ENCODE results near the gene CLEC12A. TPM values are rescaled to one million over a fixed set of nuclear protein-coding genes. Genes with fewer than 3 reads are reported as not detected.
A peak's percentile ranks its signal among the peaks of the same experiment; 100 is the strongest.

CLEC12A gene
- total RNA-seq (not detected), polyA plus RNA-seq (under 1 TPM in 2 of 3 donors, not detected in 1; 0.15 to 0.31 TPM), total RNA-seq (0 to 0.09 (median 0) reads per million in 6 experiments)

GRCh38 chr12:9971181-9971580 is at the start of gene CLEC12A:
Gene CLEC12A, plus strand, starts transcription at chr12:9971409. Its CDS starts 188 bp downstream, at chr12:9971597.
- POLR2A ChIA-PET, result no interaction called here
- no peak within 1 kb of the TSS for H3K27ac Mint-ChIP-seq
- peaks cover 0 to 14% (median 7%) of the 10 kb centered on the region in 9 donors for H3K9me3 Mint-ChIP-seq
- peaks cover 0 to 20% (median 5%) of the 10 kb centered on the region in 5 donors for H3K27me3 Mint-ChIP-seq
- peaks cover 0 to 2% (median under 1%) of the 10 kb centered on the region in 4 donors for H3K4me1 Mint-ChIP-seq
- peaks cover 0 to 9% (median 7%) of the 10 kb centered on the region in 3 donors for H3K36me3 Mint-ChIP-seq
- ATAC-seq (no peak), DNase-seq (no peak)
- peak within 1 kb of the TSS in 1 of 10 donors; percentile 51 for H3K4me3 Mint-ChIP-seq

GRCh38 chr12:9922429-9922828 is 48.8 kb upstream of the CLEC12A start:
- H3K27ac Mint-ChIP-seq, result peak overlapping the region in 1 of 10 donors; percentile 24
- POLR2A ChIA-PET, result interaction anchor here (1.1 to 1.3 kb wide), 2 partner anchors 17 to 147 kb away, joined by 3 read pairs; no protein-coding TSS in a partner anchor
- peaks cover 0 to 1% (median 0%) of the 10 kb centered on the region in 3 donors for H3K36me3 Mint-ChIP-seq
- ATAC-seq (no peak), DNase-seq (no peak)
- H3K4me3 Mint-ChIP-seq, result no peak overlapping the region
- H3K4me1 Mint-ChIP-seq, result peaks cover 6 to 13% (median 12%) of the 10 kb centered on the region in 4 donors
- peaks cover 0 to 2% (median 0%) of the 10 kb centered on the region in 5 donors for H3K27me3 Mint-ChIP-seq
- H3K9me3 Mint-ChIP-seq, result peaks cover 0 to 2% (median 0%) of the 10 kb centered on the region in 9 donors

- ATAC-seq (peak; percentile 52 to 79), DNase-seq (peak in 5 of 10 donors; percentile 10 to 63 (median 60))
- Mint-ChIP-seq H3K4me1 (peaks cover 6 to 13% (median 12%) of the 10 kb centered on the region in 4 donors), H3K27me3 (peaks cover 0 to 4% (median 0%) of the 10 kb centered on the region in 5 donors), H3K4me3 (peak overlapping the region; percentile 51 to 81 (median 76)), H3K27ac (peak overlapping the region in 7 of 10 donors; percentile 4 to 72 (median 44)), H3K36me3 (no peaks in the 10 kb centered on the region), H3K9me3 (peaks cover 0 to 2% (median 0%) of the 10 kb centered on the region in 9 donors)
- POLR2A ChIA-PET, result interaction anchor here (0.8 kb wide), 1 partner anchor 112 kb away, joined by 3 read pairs; no protein-coding TSS in a partner anchor
These were observed 45.4 kb upstream of the CLEC12A start for GRCh38 chr12:9925705-9926393.

GRCh38 chr12:9926876-9927275 is 44.3 kb upstream of the CLEC12A start:
- peaks cover 6 to 13% (median 12%) of the 10 kb centered on the region in 4 donors for H3K4me1 Mint-ChIP-seq
- H3K27me3 Mint-ChIP-seq, result peaks cover 0 to 4% (median 0%) of the 10 kb centered on the region in 5 donors
- peaks cover 0 to 2% (median 0%) of the 10 kb centered on the region in 9 donors for H3K9me3 Mint-ChIP-seq
- H3K27ac Mint-ChIP-seq, result no peak overlapping the region
- POLR2A ChIA-PET, result interaction anchor here (0.5 to 0.8 kb wide), 2 partner anchors 113 to 114 kb away, joined by 3 to 7 read pairs; no protein-coding TSS in a partner anchor
- no peak overlapping the region for H3K4me3 Mint-ChIP-seq
- DNase-seq, result no peak
- H3K36me3 Mint-ChIP-seq, result no peaks in the 10 kb centered on the region
- no peak for ATAC-seq

- Mint-ChIP-seq H3K4me1 (peaks cover 2 to 6% (median 4%) of the 10 kb centered on the region in 4 donors), H3K4me3 (no peak overlapping the region), H3K9me3 (peaks cover 0 to 2% (median 0%) of the 10 kb centered on the region in 9 donors), H3K27ac (no peak overlapping the region), H3K36me3 (no peaks in the 10 kb centered on the region), H3K27me3 (peaks cover 0 to 4% (median 0%) of the 10 kb centered on the region in 5 donors)
- DNase-seq (no peak), ATAC-seq (no peak)
- POLR2A ChIA-PET, result no interaction called here
These were observed 42.6 kb upstream of the CLEC12A start for GRCh38 chr12:9928607-9929006.

GRCh38 chr12:9931245-9931644 is 40.0 kb upstream of the CLEC12A start:
- ATAC-seq (no peak), DNase-seq (no peak)
- no peaks in the 10 kb centered on the region for H3K36me3 Mint-ChIP-seq
- no peak overlapping the region for H3K27ac Mint-ChIP-seq
- POLR2A ChIA-PET, result no interaction called here
- H3K27me3 Mint-ChIP-seq, result peaks cover 0 to 4% (median 0%) of the 10 kb centered on the region in 5 donors
- H3K4me1 Mint-ChIP-seq, result no peaks in the 10 kb centered on the region
- no peak overlapping the region for H3K4me3 Mint-ChIP-seq
- H3K9me3 Mint-ChIP-seq, result no peaks in the 10 kb centered on the region

GRCh38 chr12:9932270-9932669 is 38.9 kb upstream of the CLEC12A start, which contains the start of gene CLEC2A:
Gene CLEC2A, minus strand, starts transcription at chr12:9932370. Its CDS starts 41 bp downstream, at chr12:9932329.
- no peak within 1 kb of the TSS for H3K4me3 Mint-ChIP-seq
- H3K27ac Mint-ChIP-seq, result no peak within 1 kb of the TSS
- POLR2A ChIA-PET, result no interaction called here
- no peak for ATAC-seq
- H3K4me1 Mint-ChIP-seq, result no peaks in the 10 kb centered on the region
- H3K9me3 Mint-ChIP-seq, result no peaks in the 10 kb centered on the region
- no peak for DNase-seq
- H3K36me3 Mint-ChIP-seq, result no peaks in the 10 kb centered on the region
- H3K27me3 Mint-ChIP-seq, result peaks cover 0 to 4% (median 0%) of the 10 kb centered on the region in 5 donors

- H3K9me3 Mint-ChIP-seq, result no peaks in the 10 kb centered on the region
- no peaks in the 10 kb centered on the region for H3K4me1 Mint-ChIP-seq
- no peak for ATAC-seq
- H3K4me3 Mint-ChIP-seq, result no peak overlapping the region
- peaks cover 0 to 4% (median 0%) of the 10 kb centered on the region in 5 donors for H3K27me3 Mint-ChIP-seq
- H3K36me3 Mint-ChIP-seq, result no peaks in the 10 kb centered on the region
- POLR2A ChIA-PET, result no interaction called here
- no peak overlapping the region for H3K27ac Mint-ChIP-seq
- DNase-seq, result no peak
These were observed 37.3 kb upstream of the CLEC12A start for GRCh38 chr12:9933958-9934357.

GRCh38 chr12:9935026-9935425 is 36.2 kb upstream of the CLEC12A start:
- no peak for ATAC-seq
- no peak for DNase-seq
- Mint-ChIP-seq H3K36me3 (no peaks in the 10 kb centered on the region), H3K4me3 (no peak overlapping the region), H3K27me3 (peaks cover 0 to 6% (median 0%) of the 10 kb centered on the region in 5 donors), H3K27ac (no peak overlapping the region), H3K9me3 (no peaks in the 10 kb centered on the region), H3K4me1 (no peaks in the 10 kb centered on the region)
- POLR2A ChIA-PET, result interaction anchor here (1.0 kb wide), 1 partner anchor 121 kb away, joined by 3 read pairs; no protein-coding TSS in a partner anchor

GRCh38 chr12:9936591-9936990 is 34.6 kb upstream of the CLEC12A start:
- DNase-seq, result no peak
- Mint-ChIP-seq H3K4me3 (no peak overlapping the region), H3K27me3 (peaks cover 0 to 2% (median 0%) of the 10 kb centered on the region in 5 donors), H3K27ac (no peak overlapping the region), H3K4me1 (peaks cover 0 to 2% (median under 1%) of the 10 kb centered on the region in 4 donors), H3K36me3 (no peaks in the 10 kb centered on the region), H3K9me3 (no peaks in the 10 kb centered on the region)
- POLR2A ChIA-PET, result no interaction called here
- no peak for ATAC-seq

GRCh38 chr12:9940375-9940774 is 30.8 kb upstream of the CLEC12A start:
- ATAC-seq, result no peak
- peaks cover 0 to 2% (median 0%) of the 10 kb centered on the region in 5 donors for H3K27me3 Mint-ChIP-seq
- no peak overlapping the region for H3K4me3 Mint-ChIP-seq
- DNase-seq, result peak in 2 of 10 donors; percentile 17 to 27
- no peaks in the 10 kb centered on the region for H3K9me3 Mint-ChIP-seq
- no peaks in the 10 kb centered on the region for H3K36me3 Mint-ChIP-seq
- H3K4me1 Mint-ChIP-seq, result peaks cover 6 to 23% (median 13%) of the 10 kb centered on the region in 4 donors
- no peak overlapping the region for H3K27ac Mint-ChIP-seq
- POLR2A ChIA-PET, result no interaction called here

- H3K4me3 Mint-ChIP-seq, result no peak overlapping the region
- H3K9me3 Mint-ChIP-seq, result no peaks in the 10 kb centered on the region
- peaks cover 6 to 23% (median 13%) of the 10 kb centered on the region in 4 donors for H3K4me1 Mint-ChIP-seq
- H3K27me3 Mint-ChIP-seq, result peaks cover 0 to 2% (median 0%) of the 10 kb centered on the region in 5 donors
- no peak for ATAC-seq
- no peaks in the 10 kb centered on the region for H3K36me3 Mint-ChIP-seq
- H3K27ac Mint-ChIP-seq, result no peak overlapping the region
- POLR2A ChIA-PET, result no interaction called here
- DNase-seq, result no peak
These were observed 29.4 kb upstream of the CLEC12A start for GRCh38 chr12:9941838-9942237.

- ATAC-seq (peak; percentile 74 to 76), DNase-seq (peak in 4 of 10 donors; percentile 9 to 67 (median 16))
- H3K4me3 Mint-ChIP-seq, result peak overlapping the region; percentile 49 to 79 (median 71)
- peaks cover 6 to 33% (median 16%) of the 10 kb centered on the region in 4 donors for H3K4me1 Mint-ChIP-seq
- no peaks in the 10 kb centered on the region for H3K36me3 Mint-ChIP-seq
- POLR2A ChIA-PET, result no interaction called here
- H3K9me3 Mint-ChIP-seq, result no peaks in the 10 kb centered on the region
- peak overlapping the region in 4 of 10 donors; percentile 6 to 69 (median 26) for H3K27ac Mint-ChIP-seq
- H3K27me3 Mint-ChIP-seq, result peaks cover 0 to 2% (median 0%) of the 10 kb centered on the region in 5 donors
These were observed 28.0 kb upstream of the CLEC12A start for GRCh38 chr12:9943240-9943639.
